ENCODE results near the gene KIF26B.

- TF ChIP-seq POLR2A (IDR thresholded peaks at IDR 0.05): no peak
- TF ChIP-seq CTCF (IDR thresholded peaks at IDR 0.05): no peak
- no peak for TF ChIP-seq EP300 (IDR thresholded peaks at IDR 0.05)
- TF ChIP-seq POLR2AphosphoS5 (IDR thresholded peaks at IDR 0.05): no peak
Observed at GRCh38 chr1:245561665-245562234, 407.0 kb downstream of the KIF26B start.

Measured in stomach (tissue), 4 donors.